ENCODE measurements around the gene ARHGAP4. TPM values are rescaled to one million over a fixed set of nuclear protein-coding genes. Genes with fewer than 3 reads are reported as not detected.

The ARHGAP4 gene
- total and polyA plus RNA-seq, 4 experiments from 2014 or later, result 65.4 to 330 (median 222) TPM

Other genes with a start within 250 kb of the ARHGAP4 start
- gene SLC6A8, start 238.3 kb downstream of the ARHGAP4 start, total RNA-seq, result 1 to 10 TPM in 1 of 2 experiments, under 1 TPM in 1; 0.84 to 1.4 TPM
- under 1 TPM; 0.11 to 0.21 TPM for gene SLC6A8, start 238.3 kb downstream of the ARHGAP4 start, polyA plus RNA-seq
- gene BCAP31, start 201.9 kb downstream of the ARHGAP4 start, total RNA-seq, result 100 to 1,000 TPM; 126 to 128 TPM
- 100 to 1,000 TPM; 306 to 510 TPM for gene BCAP31, start 201.9 kb downstream of the ARHGAP4 start, polyA plus RNA-seq
- 1 to 10 TPM; 6.7 to 6.8 TPM for gene ABCD1, start 201.4 kb downstream of the ARHGAP4 start, total RNA-seq
- 1 to 10 TPM; 1.7 to 3.0 TPM for gene ABCD1, start 201.4 kb downstream of the ARHGAP4 start, polyA plus RNA-seq
- gene PLXNB3, start 162.0 kb downstream of the ARHGAP4 start, total RNA-seq, result not detected
- gene PLXNB3, start 162.0 kb downstream of the ARHGAP4 start, polyA plus RNA-seq, result not detected
- not detected for gene SRPK3, start 145.2 kb downstream of the ARHGAP4 start, total RNA-seq
- not detected for gene SRPK3, start 145.2 kb downstream of the ARHGAP4 start, polyA plus RNA-seq
- gene IDH3G, start 131.9 kb downstream of the ARHGAP4 start, total RNA-seq, result 10 to 100 TPM; 39.9 to 45.5 TPM
- 100 to 1,000 TPM in 1 of 2 donors, 10 to 100 TPM in 1; 69.6 to 106 TPM for gene IDH3G, start 131.9 kb downstream of the ARHGAP4 start, polyA plus RNA-seq
- 100 to 1,000 TPM; 216 to 224 TPM for gene SSR4, start 131.6 kb downstream of the ARHGAP4 start, total RNA-seq
- gene SSR4, start 131.6 kb downstream of the ARHGAP4 start, polyA plus RNA-seq, result 100 to 1,000 TPM; 476 to 618 TPM
- 1 to 10 TPM; 4.4 to 5.0 TPM for gene PDZD4, start 95.7 kb downstream of the ARHGAP4 start, total RNA-seq
- 1 to 10 TPM in 1 of 2 donors, under 1 TPM in 1; 0.47 to 2.7 TPM for gene PDZD4, start 95.7 kb downstream of the ARHGAP4 start, polyA plus RNA-seq
- 1 to 10 TPM; 1.0 to 1.8 TPM for gene L1CAM, start 40.1 kb downstream of the ARHGAP4 start, total RNA-seq
- under 1 TPM; 0.26 to 0.57 TPM for gene L1CAM, start 40.1 kb downstream of the ARHGAP4 start, polyA plus RNA-seq
- gene AVPR2, start 21.6 kb downstream of the ARHGAP4 start, total RNA-seq, result not detected
- gene AVPR2, start 21.6 kb downstream of the ARHGAP4 start, polyA plus RNA-seq, result under 1 TPM in 1 of 2 donors, not detected in 1; 0.15 TPM
- 10 to 100 TPM; 88.9 to 94.9 TPM for gene NAA10, start 8.8 kb upstream of the ARHGAP4 start, total RNA-seq
- gene NAA10, start 8.8 kb upstream of the ARHGAP4 start, polyA plus RNA-seq, result 10 to 100 TPM; 57.6 to 96.3 TPM
- gene RENBP, start 18.4 kb upstream of the ARHGAP4 start, total RNA-seq, result 10 to 100 TPM; 17.2 to 21.3 TPM
- gene RENBP, start 18.4 kb upstream of the ARHGAP4 start, polyA plus RNA-seq, result under 1 TPM in 1 of 2 donors, not detected in 1; 0.65 TPM
- gene HCFC1, start 45.6 kb upstream of the ARHGAP4 start, total RNA-seq, result 10 to 100 TPM; 52.6 to 53.4 TPM
- gene HCFC1, start 45.6 kb upstream of the ARHGAP4 start, polyA plus RNA-seq, result 10 to 100 TPM in 1 of 2 donors, 1 to 10 TPM in 1; 1.6 to 14.9 TPM
- 10 to 100 TPM; 12.8 to 14.9 TPM for gene TMEM187, start 46.5 kb upstream of the ARHGAP4 start, total RNA-seq
- 10 to 100 TPM; 10.4 to 23.8 TPM for gene TMEM187, start 46.5 kb upstream of the ARHGAP4 start, polyA plus RNA-seq
- gene IRAK1, start 93.6 kb upstream of the ARHGAP4 start, total RNA-seq, result 10 to 100 TPM; 66.9 to 74.5 TPM
- 10 to 100 TPM; 38.1 to 64.5 TPM for gene IRAK1, start 93.6 kb upstream of the ARHGAP4 start, polyA plus RNA-seq
- gene MECP2, start 171.5 kb upstream of the ARHGAP4 start, total RNA-seq, result 100 to 1,000 TPM; 103 to 108 TPM
- 10 to 100 TPM in 1 of 2 donors, 1 to 10 TPM in 1; 9.5 to 26.5 TPM for gene MECP2, start 171.5 kb upstream of the ARHGAP4 start, polyA plus RNA-seq
- not detected for gene OPN1LW, start 218.0 kb upstream of the ARHGAP4 start, total RNA-seq
- not detected for gene OPN1LW, start 218.0 kb upstream of the ARHGAP4 start, polyA plus RNA-seq

Measured in CD4-positive, alpha-beta memory T cell (primary cell).